ENCODE data around the gene TRAPPC3L.
"Not testable (repeated sequence)": the region's sequence is repeated elsewhere in the genome, so short reads cannot be mapped to it uniquely, and the experiment has no call there.

Gene TRAPPC3L

DNA sequence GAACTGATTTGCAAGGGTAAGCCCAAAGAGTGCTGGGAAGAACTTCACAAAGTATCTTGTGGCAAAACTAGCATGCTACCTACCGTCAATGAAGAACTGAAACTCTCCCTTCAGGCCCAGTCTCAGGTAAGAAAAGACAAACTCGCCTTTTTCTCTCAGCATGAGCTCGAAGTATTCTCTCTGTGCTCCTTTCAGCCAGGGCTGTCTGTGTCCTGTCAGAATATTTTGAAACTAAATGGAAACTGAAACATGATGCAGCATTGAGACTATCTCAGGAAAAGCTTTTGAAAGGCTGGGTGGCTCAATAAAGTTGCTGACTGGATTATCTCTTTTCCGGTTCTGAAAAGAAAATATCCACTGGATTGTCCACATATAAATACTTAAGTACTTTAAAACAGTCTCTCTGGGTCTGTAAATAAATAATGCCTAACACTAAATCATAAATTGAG is 33.3 kb downstream of the TRAPPC3L start:
- DNase-seq: no peak

DNA sequence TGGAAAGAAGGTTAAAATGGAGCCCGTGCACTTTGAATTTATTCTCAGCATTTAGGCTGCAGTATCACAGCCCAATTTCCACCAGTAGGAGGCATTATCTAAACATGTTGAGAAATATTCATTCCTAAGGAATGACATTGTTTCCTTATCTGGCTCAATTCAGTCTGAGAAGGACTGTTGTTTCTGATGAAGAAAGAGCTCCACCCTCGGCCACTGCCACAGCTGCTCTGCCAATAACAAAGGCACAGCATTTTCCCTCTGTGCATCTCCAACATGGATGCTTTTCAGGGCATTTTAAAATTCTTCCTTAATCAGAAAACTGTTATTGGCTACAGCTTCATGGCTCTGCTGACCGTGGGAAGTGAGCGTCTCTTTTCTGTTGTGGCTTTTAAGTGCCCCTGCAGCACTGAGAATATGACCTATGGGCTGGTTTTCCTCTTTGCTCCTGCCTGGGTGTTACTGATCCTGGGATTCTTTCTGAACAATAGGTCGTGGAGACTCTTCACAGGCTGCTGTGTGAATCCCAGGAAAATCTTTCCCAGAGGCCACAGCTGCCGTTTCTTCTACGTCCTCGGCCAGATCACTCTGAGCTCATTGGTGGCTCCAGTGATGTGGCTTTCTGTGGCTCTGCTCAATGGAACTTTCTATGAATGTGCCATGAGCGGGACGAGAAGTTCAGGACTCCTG is 33.9 kb downstream of the TRAPPC3L start, which contains the start of gene CALHM5:
Gene CALHM5, plus strand, starts transcription at position 216 of the 687 bp plus-strand sequence. Its CDS starts 58 bp downstream, at position 274.
- no peak for DNase-seq

DNA sequence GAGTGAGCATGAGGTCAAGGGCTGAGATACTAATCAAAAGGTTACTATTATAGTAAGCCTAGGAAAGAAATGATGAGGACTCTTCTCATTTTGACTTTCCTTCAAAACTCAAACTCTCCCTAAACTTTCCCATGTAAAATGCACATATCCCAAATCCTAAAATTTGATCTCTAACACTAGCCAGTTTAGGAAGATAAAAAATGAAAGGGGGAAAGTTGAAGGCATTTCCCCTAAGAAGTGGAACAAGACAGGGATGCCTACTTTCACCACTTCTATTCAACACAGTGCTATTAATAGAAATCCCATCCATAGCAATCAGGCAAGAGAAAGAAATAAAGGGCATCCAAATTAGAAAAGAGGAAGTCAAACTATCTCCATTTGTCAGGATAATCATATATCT is 37.0 kb downstream of the TRAPPC3L start:
- no peak for DNase-seq

DNA sequence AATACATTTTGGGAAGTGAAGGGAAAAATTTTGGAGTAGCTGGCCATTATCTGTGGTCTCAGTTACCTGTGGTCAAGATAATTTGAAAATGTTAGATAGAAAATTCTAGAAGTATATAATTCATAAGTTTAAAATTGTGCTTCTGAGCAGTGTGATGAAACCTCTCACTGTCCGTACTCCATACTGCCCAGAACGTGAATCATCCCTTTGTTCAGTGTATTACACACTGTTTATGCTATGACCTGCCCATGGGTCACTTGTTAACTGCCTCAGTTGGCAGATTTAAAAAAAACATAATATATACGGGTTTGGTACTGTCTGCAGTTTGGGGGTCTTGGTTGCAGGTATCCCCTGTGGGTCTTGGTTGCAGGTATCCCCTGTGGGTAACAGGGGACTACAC is 38.2 kb downstream of the TRAPPC3L start:
- no peak for DNase-seq

DNA sequence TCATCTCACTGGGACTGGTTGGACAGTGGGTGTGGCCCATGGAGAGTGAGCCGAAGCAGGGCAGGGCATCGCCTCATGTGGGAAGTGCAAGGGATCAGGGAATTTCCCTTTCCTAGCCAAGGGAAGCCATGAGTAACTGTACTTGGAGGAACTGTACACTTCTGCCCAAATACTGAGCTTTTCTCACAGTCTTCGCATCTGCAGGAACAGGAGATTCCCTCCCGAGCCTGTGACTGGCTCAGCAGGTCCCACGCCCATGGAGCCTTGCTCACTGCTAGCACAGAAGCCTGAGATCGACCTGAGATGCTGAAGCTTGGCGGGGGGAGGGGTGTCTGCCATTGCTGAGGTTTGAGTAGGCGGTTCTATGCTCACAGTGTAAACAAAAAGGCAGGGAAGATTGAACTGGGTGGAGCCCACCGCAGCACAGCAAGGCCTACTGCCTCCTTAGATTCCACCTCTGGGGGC is 44.5 kb downstream of the TRAPPC3L start:
- no peak for DNase-seq

DNA sequence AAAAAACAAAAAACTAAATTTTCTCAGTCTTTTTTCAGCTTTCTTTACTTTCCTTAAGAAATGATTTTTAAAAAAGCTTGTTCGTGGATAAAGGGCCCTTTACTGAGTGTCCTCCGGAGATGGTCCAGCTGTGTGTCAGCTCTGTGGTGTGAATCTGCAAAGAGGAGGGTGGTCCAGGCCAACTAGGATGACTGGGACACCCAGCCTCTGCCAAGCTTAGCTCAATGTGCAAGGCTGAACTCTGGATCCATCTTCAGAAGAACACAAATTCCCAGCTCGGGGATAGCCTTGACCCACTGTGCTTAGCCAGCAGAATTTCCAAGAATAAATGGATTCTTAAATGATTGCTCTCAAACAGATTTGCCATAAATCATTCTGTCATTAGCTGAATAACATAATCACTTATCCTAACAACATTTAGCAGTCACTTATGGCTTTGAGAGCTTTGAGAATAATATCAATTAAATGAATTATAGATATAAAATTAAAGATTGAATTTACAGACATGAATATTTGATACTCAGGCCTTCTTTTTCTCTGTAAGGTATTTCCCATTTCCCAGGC is 48.3 kb downstream of the TRAPPC3L start:
- DNase-seq: no peak

DNA sequence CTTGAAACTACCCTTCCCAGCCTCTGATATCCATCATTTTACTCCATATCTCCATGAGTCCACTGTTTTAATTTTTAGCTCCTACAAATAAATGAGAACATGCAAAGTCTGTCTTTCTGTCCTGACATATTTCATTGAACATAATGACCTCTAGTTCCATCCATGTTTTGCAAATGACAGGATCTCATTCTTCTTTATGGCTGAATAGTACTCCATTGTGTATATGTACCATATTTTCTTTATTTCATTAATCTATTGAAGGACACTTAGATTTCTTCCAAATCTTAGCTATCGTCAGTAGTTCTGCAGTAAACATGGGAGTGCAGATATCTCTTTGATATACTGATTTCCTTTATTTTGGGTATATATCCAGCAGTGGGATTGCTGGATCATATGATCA is 50.3 kb downstream of the TRAPPC3L start:
- DNase-seq: not testable (repeated sequence)

DNA sequence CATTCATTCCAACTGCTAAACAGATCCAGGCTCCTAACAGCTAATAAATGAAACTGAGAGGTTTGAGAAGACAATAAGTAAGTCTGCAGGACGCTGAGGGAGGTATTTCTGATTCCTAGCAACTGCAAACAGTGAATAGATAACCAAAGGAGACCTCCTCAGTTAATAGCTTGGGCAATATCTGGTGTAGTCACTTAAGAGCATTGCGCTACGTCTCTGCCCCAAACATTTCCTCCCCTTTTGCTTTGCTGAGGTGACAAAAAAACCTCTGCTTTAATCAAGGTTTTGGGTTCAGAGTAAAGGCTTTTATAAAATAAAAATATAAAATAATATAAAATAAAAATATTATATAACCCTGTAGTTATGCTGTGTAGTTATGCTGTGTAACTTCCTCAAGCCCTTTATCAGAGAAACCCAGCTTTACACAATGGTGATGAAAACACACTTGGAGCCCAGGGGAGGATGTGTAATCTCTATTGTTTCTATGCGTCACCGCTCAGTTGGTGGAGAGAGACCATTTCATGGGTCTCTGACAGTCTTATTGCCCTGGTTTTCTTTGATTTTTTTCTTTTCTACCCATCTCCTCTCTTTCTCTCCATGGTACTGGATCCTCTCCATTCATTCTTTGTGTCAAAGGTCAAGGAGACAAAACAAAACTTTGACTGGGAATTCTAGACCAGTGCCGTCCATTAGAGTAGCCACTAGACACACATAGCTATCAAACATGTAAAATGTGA is 53.0 kb downstream of the TRAPPC3L start:
- no peak for DNase-seq

DNA sequence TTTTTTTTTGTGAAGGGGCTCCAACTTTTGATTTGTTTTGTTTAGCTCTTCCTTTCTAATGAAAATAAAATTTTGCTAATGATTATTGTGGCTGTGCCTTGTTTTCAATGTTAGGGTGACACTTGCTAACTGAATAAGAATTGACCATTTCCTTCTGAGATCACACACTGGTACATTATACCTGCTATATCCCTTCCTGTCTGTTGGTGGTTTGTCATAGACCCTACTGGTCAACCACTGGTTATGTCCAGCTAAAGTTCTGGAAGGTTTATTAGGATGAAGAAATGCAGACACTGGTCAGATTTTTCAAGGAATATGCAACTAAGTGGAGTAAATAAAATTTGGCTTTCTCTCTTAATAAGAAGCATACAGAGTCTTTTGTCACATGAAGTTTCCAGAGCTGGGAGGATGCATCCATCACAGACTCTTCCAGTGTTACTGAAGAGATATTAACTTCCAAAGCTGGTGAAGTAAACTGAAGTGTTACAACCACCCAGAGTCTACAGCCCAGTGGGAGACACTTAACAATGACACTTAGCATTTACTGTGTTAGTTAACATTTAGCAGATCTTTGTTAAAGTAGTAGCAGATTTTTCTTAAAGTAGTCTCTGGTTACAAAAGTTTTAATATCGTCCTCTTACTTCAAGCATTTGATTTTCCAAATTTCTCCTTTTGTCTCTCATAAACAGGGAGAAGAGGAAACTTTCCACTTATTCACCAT is 53.7 kb downstream of the TRAPPC3L start:
- no peak for DNase-seq

DNA sequence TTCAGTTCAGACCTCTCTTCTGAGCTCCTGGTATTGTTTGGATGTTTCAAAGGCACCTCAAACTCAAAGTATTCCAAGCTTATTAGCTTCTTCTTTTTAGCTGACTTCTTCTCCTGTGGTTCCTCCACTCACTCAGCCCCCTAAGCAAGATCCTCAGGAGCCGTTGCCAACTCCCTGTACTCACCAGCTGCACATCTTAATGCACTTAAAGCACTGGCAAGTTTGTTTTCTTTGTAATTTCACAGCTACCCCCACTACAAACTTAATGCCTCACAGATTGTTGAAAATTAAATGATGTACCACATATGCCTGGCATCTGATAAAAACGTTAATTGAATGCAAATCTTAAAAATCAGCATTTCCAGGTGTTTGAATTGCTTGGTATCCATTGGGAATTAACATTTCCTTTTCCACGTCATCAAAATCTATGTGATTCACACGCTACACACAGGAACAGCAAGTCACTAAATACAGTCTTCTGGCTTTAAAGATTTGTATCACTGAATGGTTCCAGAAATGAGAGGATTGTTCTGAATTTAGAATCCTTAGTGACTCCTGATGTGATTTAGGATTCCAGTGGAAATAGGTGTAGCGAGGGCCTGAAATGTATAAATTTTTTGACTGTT is 59.8 kb downstream of the TRAPPC3L start:
- DNase-seq: no peak

DNA sequence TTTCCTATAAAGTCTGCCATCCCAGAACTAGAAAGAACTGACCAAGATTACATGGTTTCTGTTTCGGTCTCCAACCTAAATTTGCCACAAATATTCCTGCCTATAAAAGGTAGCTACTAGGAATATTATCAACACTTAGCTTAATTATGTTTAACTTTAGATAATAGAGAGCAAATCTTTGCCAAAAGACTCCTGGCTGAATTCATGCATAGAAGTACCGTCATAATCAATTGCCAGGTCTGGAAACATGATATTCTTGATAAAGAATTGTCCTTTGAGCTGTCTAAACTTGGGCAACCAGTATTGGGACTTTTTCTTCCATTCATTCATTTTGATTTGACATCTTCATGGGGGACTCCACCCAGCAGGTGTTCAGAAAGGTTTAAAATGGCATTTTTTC is 61.9 kb downstream of the TRAPPC3L start:
- DNase-seq: no peak

DNA sequence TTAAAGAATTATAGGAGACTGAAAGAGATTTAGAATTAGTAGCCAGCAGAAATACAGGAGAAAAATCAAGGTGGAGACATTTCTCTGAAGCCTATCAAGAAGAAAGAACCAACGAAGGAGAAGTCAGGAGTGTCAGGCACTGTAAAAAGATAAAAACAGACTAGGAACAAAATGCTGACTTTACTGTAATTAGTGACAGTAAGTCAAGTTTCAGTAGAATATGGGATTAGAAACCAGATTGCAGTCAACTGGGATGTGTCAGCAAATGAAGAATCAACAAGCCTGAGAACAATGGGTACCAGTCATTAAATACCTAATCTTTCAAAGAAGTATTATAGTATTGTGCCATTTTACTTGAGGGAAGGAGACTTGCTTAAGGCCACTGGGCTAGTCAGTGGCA is 62.7 kb downstream of the TRAPPC3L start:
- no peak for DNase-seq

DNA sequence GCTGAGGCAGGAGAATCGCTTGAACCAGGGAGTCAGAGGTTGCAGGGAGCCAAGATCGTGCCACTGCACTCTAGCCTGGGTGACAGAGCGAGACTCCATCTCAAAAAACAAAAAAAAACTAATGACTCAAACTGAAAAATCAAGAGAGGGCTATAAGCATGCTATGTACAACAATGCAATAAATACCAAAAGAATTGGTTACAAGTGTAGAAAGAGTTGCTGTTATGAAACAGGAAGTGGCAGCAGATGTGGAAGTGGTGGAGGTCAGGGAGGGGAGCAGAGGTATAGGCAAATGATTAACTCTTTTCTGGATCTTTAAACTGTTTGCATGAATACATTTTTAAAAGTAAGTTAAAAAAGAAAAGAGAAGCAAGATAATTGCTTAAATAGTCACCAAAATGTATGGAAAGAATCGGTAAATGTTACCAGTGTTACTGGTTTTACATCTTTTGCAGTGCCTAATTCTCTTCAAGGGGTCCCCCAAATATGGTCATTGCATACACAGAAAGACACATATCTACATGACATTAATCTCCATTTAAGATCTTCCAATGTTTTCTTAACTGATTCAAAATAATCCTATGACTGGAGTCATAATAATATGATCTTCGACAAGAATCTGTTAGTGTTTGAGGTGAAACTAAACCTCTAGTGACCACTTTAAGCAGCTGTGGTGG is 69.3 kb downstream of the TRAPPC3L start:
- DNase-seq: no peak

DNA sequence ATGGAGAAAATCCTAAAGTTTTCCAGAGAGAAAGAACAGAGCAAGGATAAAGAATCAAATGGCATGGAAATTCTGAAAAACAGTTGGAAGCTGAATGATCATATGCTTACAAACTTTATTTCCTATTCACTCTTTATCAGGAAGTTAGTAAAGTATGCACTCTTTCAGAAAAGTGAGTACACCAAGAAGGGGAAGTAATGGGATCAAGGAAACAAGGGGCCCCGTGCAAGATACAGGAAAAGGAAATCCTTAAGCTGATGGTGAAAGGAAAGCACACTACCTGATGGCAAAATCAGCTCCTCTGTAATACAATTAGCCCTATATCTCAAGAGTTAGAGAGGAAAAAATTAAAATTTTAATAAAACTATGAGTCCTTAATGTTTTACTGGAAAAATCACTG is 70.3 kb downstream of the TRAPPC3L start:
- no peak for DNase-seq

DNA sequence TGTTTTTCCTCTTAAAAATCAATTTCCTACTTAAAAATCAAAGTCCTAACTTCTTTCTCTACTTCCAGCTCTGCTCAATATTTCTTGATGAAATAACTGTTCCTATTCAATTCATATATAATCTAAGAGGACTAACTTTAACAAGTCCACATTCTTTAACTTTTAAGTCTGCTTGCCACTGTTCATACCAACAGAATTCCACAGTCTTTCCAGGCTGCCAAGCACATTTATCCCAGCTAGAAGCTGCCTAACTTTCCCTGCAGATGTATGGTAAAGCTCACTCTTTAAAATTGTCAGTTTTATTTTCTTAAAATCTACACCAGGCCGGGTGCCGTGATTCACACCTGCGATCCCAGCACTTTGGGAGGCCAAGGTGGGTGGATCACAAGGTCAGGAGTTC is 72.8 kb downstream of the TRAPPC3L start:
- no peak for DNase-seq

DNA sequence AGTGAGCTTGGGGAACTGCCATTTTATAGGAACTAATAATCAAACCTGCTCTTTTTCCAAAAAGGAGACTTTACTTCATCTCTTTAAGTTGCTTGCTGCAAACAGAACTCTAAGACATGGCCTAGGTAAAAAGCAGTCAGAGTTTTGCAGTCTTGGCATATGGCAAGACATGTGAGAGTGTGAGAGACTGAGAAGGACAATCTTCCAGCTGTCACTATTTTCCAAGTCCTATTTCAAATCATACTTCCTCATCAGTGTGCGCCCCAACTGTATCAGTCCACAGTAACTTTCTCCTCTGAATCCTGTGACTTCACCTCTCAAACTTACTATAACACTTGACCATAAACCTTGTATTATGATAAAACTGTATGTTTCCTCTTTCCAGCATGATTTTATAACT is 74.0 kb downstream of the TRAPPC3L start:
- no peak for DNase-seq

DNA sequence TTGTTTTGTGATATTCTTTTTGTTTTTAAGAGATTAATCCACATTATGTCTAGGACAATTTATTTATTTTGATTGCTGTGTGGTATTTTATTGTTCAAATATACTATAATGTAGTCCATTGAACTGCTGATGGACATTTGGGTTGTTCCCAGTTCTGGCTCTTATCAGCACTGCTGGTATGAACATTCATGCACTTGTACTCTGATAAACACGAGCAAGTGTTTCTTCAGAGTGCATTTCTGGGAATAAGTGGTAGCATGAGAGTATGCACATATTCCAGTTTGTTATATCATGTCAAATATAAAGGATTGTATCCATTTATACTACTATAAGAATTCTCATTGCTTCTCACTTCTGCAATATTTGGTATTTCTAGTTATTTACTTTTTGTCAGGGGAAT is 77.2 kb downstream of the TRAPPC3L start:
- no peak for DNase-seq

DNA sequence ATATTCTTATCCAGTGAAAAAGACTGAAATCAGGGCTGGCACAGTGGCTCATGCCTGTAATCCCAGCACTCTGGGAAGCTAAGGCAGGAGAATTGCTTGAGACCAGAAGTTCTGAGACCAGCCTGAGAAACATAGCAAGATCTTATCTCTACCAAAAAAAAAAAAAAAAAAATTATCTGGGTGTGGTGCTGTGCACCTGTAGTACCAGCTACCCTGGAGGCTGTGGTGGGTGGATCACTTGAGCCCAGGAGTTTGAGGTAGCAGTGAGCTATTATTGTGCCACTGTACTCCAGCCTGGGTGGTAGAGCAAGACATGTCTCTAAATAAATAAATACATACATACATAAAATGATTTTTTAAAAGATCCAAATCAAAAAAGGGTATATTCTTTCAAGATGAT is 78.0 kb downstream of the TRAPPC3L start:
- no peak for DNase-seq

DNA sequence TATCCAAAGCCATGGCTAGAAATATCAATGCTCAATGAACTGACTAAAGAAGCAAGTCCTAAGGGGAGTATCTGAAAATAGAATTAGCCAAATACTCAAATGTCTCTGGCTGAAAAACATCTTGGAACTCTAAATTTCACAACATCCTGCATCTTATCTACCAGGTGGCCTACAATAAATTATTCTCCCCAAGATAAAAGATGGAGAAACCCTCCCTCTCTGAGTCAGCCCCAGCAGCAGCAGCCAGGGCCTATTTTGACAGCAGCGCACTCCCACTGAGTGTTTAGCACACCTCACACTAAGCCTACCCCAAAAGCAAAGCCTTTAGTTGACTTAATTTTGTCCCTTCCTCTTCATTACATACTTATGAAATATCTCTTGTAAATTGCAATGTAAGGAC is 78.4 kb downstream of the TRAPPC3L start:
- no peak for DNase-seq

DNA sequence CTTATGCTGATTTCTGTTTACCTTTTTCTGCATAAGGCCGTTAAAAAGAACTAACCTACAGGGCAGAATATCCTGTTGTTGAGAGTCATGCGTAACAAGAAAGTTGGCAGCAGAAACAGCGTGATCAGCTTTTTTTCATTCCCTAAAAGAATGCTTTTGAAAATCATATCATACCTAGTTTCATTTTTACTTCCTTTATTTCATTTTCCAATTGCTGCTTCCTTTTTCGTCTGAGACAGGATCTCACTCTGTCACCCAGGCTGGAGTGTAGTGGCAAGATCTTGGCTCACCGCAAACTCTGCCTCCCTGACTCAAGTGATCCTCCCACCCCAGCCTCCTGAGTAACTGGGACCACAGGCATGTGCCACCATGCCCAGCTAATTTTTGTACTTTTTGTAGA is 80.2 kb downstream of the TRAPPC3L start:
- no peak for DNase-seq

DNA sequence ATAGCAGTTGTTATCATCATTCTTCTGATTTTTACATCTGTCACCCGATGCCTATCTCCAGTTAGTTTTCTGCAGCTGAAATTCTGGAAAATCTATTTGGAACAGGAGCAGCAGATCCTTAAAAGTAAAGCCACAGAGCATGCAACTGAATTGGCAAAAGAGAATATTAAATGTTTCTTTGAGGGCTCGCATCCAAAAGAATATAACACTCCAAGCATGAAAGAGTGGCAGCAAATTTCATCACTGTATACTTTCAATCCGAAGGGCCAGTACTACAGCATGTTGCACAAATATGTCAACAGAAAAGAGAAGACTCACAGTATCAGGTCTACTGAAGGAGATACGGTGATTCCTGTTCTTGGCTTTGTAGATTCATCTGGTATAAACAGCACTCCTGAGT is 82.2 kb downstream of the TRAPPC3L start:
- DNase-seq: no peak
